ENCODE measurements around the gene ARHGAP26.

GRCh38 chr5:142735323-142736246, 34.6 kb upstream of the ARHGAP26 start:
- no peak for TF ChIP-seq CTCF (conservative IDR thresholded peaks at IDR 0.05; ENCODE audit: low read depth, low read length)
- no peak for TF ChIP-seq MAFK (IDR thresholded peaks at IDR 0.05; ENCODE audit: low read depth, low read length)
- TF ChIP-seq POLR2A (IDR thresholded peaks at IDR 0.05; ENCODE audit: low read depth, low read length), result no peak
- TF ChIP-seq ELK1 (IDR thresholded peaks at IDR 0.05; ENCODE audit: borderline replicate concordance, low read depth, low read length), result no peak
- no peak for TF ChIP-seq SMC3 (IDR thresholded peaks at IDR 0.05; ENCODE audit: low read depth, low read length)
- no peak for TF ChIP-seq USF2 (IDR thresholded peaks at IDR 0.05; ENCODE audit: low read depth, low read length)
- TF ChIP-seq BHLHE40 (IDR thresholded peaks at IDR 0.05; ENCODE audit: low read depth, low read length), result no peak
- TF ChIP-seq MXI1 (IDR thresholded peaks at IDR 0.05; ENCODE audit: borderline replicate concordance, low read depth, low read length), result no peak
- no peak for TF ChIP-seq RAD21 (IDR thresholded peaks at IDR 0.05; ENCODE audit: low read length)
